Lung (tissue), 12 donors: Measurements from ENCODE around the gene PNKP. TPM values are rescaled to one million over a fixed set of nuclear protein-coding genes. Genes with fewer than 3 reads are reported as not detected.
A peak's percentile ranks its signal among the peaks of the same experiment; 100 is the strongest.

ENCODE experiments used
- ATAC-seq: fragments of 200-7000 bp; cut with Tn5 transposase; one replicate; pipeline ENCODE4 v1.9.1; 2020; ENCODE audit warnings: moderate number of reproducible peaks; ENCODE audit not compliant: insufficient read depth, low FRiP score
- DNase-seq, 3 donors: peaks; one replicate each; pipeline ENCODE4 v3.0.0-alpha.2; 2013 to 2017
- H3K27ac ChIP-seq, 2 donors: one replicate each; pipeline ENCODE4 v1.5.1; 2013; ENCODE audit warnings: mild to moderate bottlenecking in 2 of 2, moderate library complexity in 2 of 2, control low read depth in 1 of 2, inconsistent platforms in 1 of 2, low read depth in 1 of 2, low read length in 1 of 2
- H3K27me3 ChIP-seq, 3 donors: one replicate each; pipeline ENCODE4 v1.5.1; 2013; ENCODE audit warnings: low read length in 2 of 3; ENCODE audit not compliant: control insufficient read depth in 3 of 3, insufficient read depth in 3 of 3
- H3K36me3 ChIP-seq, 4 donors: one replicate each; pipeline ENCODE4 v1.5.1; 2013; ENCODE audit warnings: low read length in 4 of 4, mild to moderate bottlenecking in 1 of 4, moderate library complexity in 1 of 4; ENCODE audit not compliant: control insufficient read depth in 4 of 4, insufficient read depth in 4 of 4
- H3K4me1 ChIP-seq, 5 donors: one replicate each; pipeline ENCODE4 v1.5.1; 2013; ENCODE audit warnings: low read length in 5 of 5, mild to moderate bottlenecking in 2 of 5, moderate library complexity in 1 of 5; ENCODE audit not compliant: control insufficient read depth in 5 of 5, insufficient read depth in 5 of 5
- H3K4me3 ChIP-seq: one replicate; pipeline ENCODE4 v1.5.1; 2013; ENCODE audit warnings: mild to moderate bottlenecking, control low read depth, moderate library complexity
- H3K9ac ChIP-seq, 2 donors: one replicate each; pipeline ENCODE4 v1.5.1; 2013; ENCODE audit warnings: low read length in 2 of 2, control low read depth in 1 of 2; ENCODE audit not compliant: insufficient read depth in 1 of 2
- H3K9me3 ChIP-seq, 4 donors: one replicate each; pipeline ENCODE4 v1.5.1; 2013; ENCODE audit warnings: low read length in 3 of 4, mild to moderate bottlenecking in 1 of 4, moderate library complexity in 1 of 4; ENCODE audit not compliant: control insufficient read depth in 4 of 4, insufficient read depth in 3 of 4
- CTCF ChIP-seq: IDR thresholded peaks from 2 replicates; pipeline ENCODE4 v1.5.1; 2012; ENCODE audit warnings: mild to moderate bottlenecking; ENCODE audit errors: control extremely low read depth, extremely low read depth
- WGBS, 2 donors: extraction: QIAGEN DNeasy Blood & Tissue Kit; methylation state at CpG; one replicate each; pipeline ENCODE4 v1.1.7; 2013; 5-methylcytosine and 5-hydroxymethylcytosine counted together
- polyA plus RNA-seq, 2 donors: library from polyadenylated mRNA; stranded (reverse); fragments of 200-250 nt; gene quantifications; one replicate each; pipeline ENCODE4 v1.2.1, GENCODE V29; 2013
- total RNA-seq, 2 donors: library from RNA; depleted of rRNA in 1 of 2; stranded (reverse); fragments of >200 nt in 1 of 2; gene quantifications; one replicate each; pipeline ENCODE4 v1.2.1, GENCODE V29; 2014 to 2021
- donor health status: control.
- donor health status: control.
- donor health status: Bipolar disorder and iron deficiency.
- donor health status: healthy.
- donor health status: DM: yes; HTN: yes; CAD: no.

Gene PNKP
- total and polyA plus RNA-seq, 4 donors: 44.7 to 120 (median 64.2) TPM

DNA sequence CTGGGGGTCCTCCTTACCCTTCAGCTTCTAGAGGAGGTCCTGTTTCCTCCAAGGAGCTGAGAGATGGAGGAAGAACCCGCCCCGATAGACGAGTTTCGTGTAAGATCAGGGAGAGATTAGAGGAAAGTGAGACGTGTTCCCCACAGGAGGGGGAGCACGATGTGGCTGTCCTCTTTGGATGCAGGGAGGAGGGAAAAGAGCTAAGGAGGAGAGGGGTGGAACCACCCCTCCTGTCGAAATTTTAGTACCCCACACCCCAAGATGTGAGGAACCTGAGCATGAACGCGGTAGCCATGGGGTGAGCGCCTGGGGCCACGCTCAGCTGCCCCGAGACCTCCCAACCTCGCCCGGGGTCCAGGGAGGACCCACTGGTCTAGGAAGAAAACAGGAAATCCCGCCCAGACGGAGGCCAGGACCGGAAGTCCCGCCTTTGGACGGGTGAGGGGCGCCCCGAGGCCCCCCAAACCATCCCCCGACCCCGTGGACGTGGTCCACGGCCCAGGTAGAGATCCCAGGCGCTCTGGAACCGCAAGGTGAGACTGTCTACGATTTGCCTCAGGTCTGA lies 8.6 kb upstream of the PNKP start:
- WGBS, 2 donors: 1% methylated on average over 27 to 28 of the region's 28 CpGs
- H3K27me3 ChIP-seq: no peaks in the 10 kb centered on the region
- H3K4me3 ChIP-seq: peak overlapping the region; percentile 70
- peak overlapping the region; percentile 88 to 97 for H3K27ac ChIP-seq
- H3K9ac ChIP-seq: peak overlapping the region; percentile 98 to 99
- ATAC-seq (no peak), DNase-seq (peak; percentile 70 to 78 (median 73))
- peaks cover 0 to 23% (median 20%) of the 10 kb centered on the region in 4 donors for H3K36me3 ChIP-seq
- H3K9me3 ChIP-seq: no peaks in the 10 kb centered on the region
- no peak for TF ChIP-seq CTCF
- H3K4me1 ChIP-seq: peaks cover 0 to 18% (median 7%) of the 10 kb centered on the region in 5 donors

DNA sequence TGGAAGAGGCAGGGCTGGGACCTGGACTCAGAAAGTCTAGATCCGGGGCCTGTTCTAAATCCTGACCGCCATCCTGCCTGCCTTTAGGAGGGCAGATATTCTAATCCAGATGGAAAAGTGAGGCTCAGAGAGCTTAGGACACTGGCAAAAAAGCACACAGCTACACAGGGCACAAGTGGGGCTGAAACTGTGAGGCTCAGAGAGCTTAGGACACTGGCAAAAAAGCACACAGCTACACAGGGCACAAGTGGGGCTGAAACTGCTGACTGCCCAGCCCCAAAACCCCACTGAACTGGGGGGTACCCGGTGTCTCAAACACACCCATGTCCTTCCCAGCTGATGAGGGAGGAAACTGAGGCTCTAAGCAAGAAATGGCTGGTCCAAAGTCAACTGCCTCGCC lies 7.8 kb upstream of the PNKP start:
- H3K4me1 ChIP-seq: peaks cover 0 to 24% (median 9%) of the 10 kb centered on the region in 5 donors
- no peak overlapping the region for H3K27ac ChIP-seq
- H3K9me3 ChIP-seq: no peaks in the 10 kb centered on the region
- WGBS, 2 donors: 89 to 98% methylated on average over 4 of the region's 4 CpGs
- ATAC-seq (no peak), DNase-seq (no peak)
- H3K4me3 ChIP-seq: no peak overlapping the region
- no peaks in the 10 kb centered on the region for H3K27me3 ChIP-seq
- TF ChIP-seq CTCF: no peak
- H3K36me3 ChIP-seq: peaks cover 0 to 16% (median 14%) of the 10 kb centered on the region in 4 donors
- peak overlapping the region in 1 of 2 donors; percentile 99 for H3K9ac ChIP-seq

GRCh38 chr19:49874503-49875157 lies 7.3 kb upstream of the PNKP start:
- H3K9me3 ChIP-seq: no peaks in the 10 kb centered on the region
- no peaks in the 10 kb centered on the region for H3K27me3 ChIP-seq
- H3K4me1 ChIP-seq: peaks cover 0 to 28% (median 10%) of the 10 kb centered on the region in 5 donors
- 94 to 98% methylated on average over 11 of the region's 11 CpGs for WGBS, 2 donors
- H3K36me3 ChIP-seq: peaks cover 0 to 13% (median 12%) of the 10 kb centered on the region in 4 donors
- DNase-seq (no peak), ATAC-seq (no peak)
- TF ChIP-seq CTCF: no peak
- no peak overlapping the region for H3K4me3 ChIP-seq
- peak overlapping the region in 1 of 2 donors; percentile 4 for H3K27ac ChIP-seq
- no peak overlapping the region for H3K9ac ChIP-seq
